GM10266 (cell line): ENCODE data around the gene CCT7.
A peak's percentile ranks its signal among the peaks of the same experiment; 100 is the strongest.

Source experiments
- DNase-seq: peaks from one replicate; pipeline ENCODE4 v3.0.0; 2012; ENCODE audit errors: extremely low spot score
- CTCF ChIP-seq: IDR thresholded peaks from 2 replicates; pipeline ENCODE4 v1.5.1; 2012; ENCODE audit warnings: mild to moderate bottlenecking, low read depth; ENCODE audit not compliant: control insufficient read depth, insufficient read depth; ENCODE audit errors: missing control alignments

The CCT7 gene

GRCh38 chr2:73292906-73293533 is 58.9 kb downstream of the CCT7 start:
- DNase-seq, result peak; percentile 54
- no peak for TF ChIP-seq CTCF

GRCh38 chr2:73293534-73294171 is 59.5 kb downstream of the CCT7 start, which contains the start of gene EGR4:
TSS of gene EGR4 (minus strand) at chr2:73293548. CDS start at chr2:73293317, 231 bp downstream.
- TF ChIP-seq CTCF, result peak; percentile 17
- DNase-seq, result peak; percentile 98

GRCh38 chr2:73294239-73294638 is 60.1 kb downstream of the CCT7 start:
- no peak for TF ChIP-seq CTCF
- DNase-seq, result no peak

GRCh38 chr2:73295751-73296400 is 61.8 kb downstream of the CCT7 start:
- no peak for TF ChIP-seq CTCF
- DNase-seq, result no peak

- TF ChIP-seq CTCF, result no peak
- DNase-seq, result no peak
These were observed 63.0 kb downstream of the CCT7 start for GRCh38 chr2:73297151-73297559.

- no peak for DNase-seq
These were observed 63.5 kb downstream of the CCT7 start for GRCh38 chr2:73297586-73297985.

More at GRCh38 chr2:73297586-73297985, 63.5 kb downstream of the CCT7 start:
- no peak for TF ChIP-seq CTCF
